ENCODE results near the gene IRX6. TPM values are rescaled to one million over a fixed set of nuclear protein-coding genes. Genes with fewer than 3 reads are reported as not detected.

IRX6 gene
- total and polyA plus RNA-seq, 2 donors (not counting 3 experiments of a cell fraction or from before 2014, with no cell fraction given), result not detected

- no peak overlapping the region for H3K4me3 ChIP-seq (replicated peaks in 1 of 3; ENCODE audit: insufficient read depth in 1 of 3, low read depth in 1 of 3, low read length in 3 of 3)
- no peaks in the 10 kb centered on the region for H3K36me3 ChIP-seq (ENCODE audit: control insufficient read depth in 2 of 2, extremely low read depth in 1 of 2, insufficient read depth in 2 of 2, low read length in 2 of 2)
- ChIA-PET POLR2A (no interaction called here), CTCF (no interaction called here)
- H3K79me2 ChIP-seq (ENCODE audit: control insufficient read depth, insufficient read depth, low read length), result no peaks in the 10 kb centered on the region
- H2AFZ ChIP-seq (ENCODE audit: low read depth, low read length), result no peak overlapping the region
- no peak overlapping the region for H3K4me2 ChIP-seq (ENCODE audit: insufficient read depth, low read length)
- no peak overlapping the region for H3K27ac ChIP-seq (ENCODE audit: insufficient read depth, low read depth, low read length)
- no peaks in the 10 kb centered on the region for H3K4me1 ChIP-seq (ENCODE audit: control insufficient read depth, extremely low read depth, insufficient read depth, low read length)
- intact Hi-C loops (cut with micrococcal nuclease) (no loop called here), dilution Hi-C loops (cut with MboI; ENCODE audit: extremely low pct_ligation_motif_present, low sequenced_read_pairs) (no loop called here)
- DNase-seq (ENCODE audit: low read depth, low spot score), result no peak
- H3K9me1 ChIP-seq (replicated peaks; ENCODE audit: control insufficient read depth, extremely low read depth, insufficient read depth, low read length), result no peaks in the 10 kb centered on the region
- no TSS peak for BruUV-seq (replicated peaks)
- no peaks in the 10 kb centered on the region for H3K27me3 ChIP-seq (ENCODE audit: control insufficient read depth in 2 of 2, insufficient read depth in 2 of 2, low read length in 2 of 2)
- no peak for FAIRE-seq
- H3K9ac ChIP-seq (replicated peaks; ENCODE audit: extremely low read depth, insufficient read depth, low read length), result no peak overlapping the region
- H3K9me3 ChIP-seq (replicated peaks; ENCODE audit: control insufficient read depth, insufficient read depth, low read length), result no peaks in the 10 kb centered on the region
- H4K20me1 ChIP-seq (replicated peaks; ENCODE audit: control insufficient read depth, extremely low read depth, insufficient read depth, low read length), result no peaks in the 10 kb centered on the region
- TF ChIP-seq FOS (IDR thresholded peaks at IDR 0.05; ENCODE audit: borderline replicate concordance, insufficient read depth, low read length) (no peak), MAX (IDR thresholded peaks at IDR 0.05; ENCODE audit: insufficient read depth, insufficient read length) (no peak), JUN (IDR thresholded peaks at IDR 0.05; ENCODE audit: borderline replicate concordance, insufficient read depth, insufficient read length, low read depth) (no peak), GATA2 (IDR thresholded peaks at IDR 0.05; ENCODE audit: insufficient read depth, insufficient read length, low read depth, low read length) (no peak), POLR2AphosphoS5 (IDR thresholded peaks at IDR 0.05; ENCODE audit: insufficient read depth, low read depth, low read length) (no peak), CTCF (IDR thresholded peaks at IDR 0.05; ENCODE audit: extremely low read depth in 1 of 2, insufficient read depth in 1 of 2, low read depth in 1 of 2, low read length in 2 of 2) (no peak), EZH2 (IDR thresholded peaks at IDR 0.05; ENCODE audit: borderline replicate concordance, low read depth, low read length, severe bottlenecking) (no peak), MYC (IDR thresholded peaks at IDR 0.05; ENCODE audit: low read depth, low read length) (no peak), POLR2A (IDR thresholded peaks at IDR 0.05; ENCODE audit: low read depth, low read length) (no peak)
Measured at GRCh38 chr16:55379371-55379770, 55.4 kb downstream of the IRX6 start.

Measured in endothelial cell of umbilical vein (primary cell).